Measurements from ENCODE around the gene TBX10.
"Not testable (repeated sequence)": the region's sequence is repeated elsewhere in the genome, so short reads cannot be mapped to it uniquely, and the experiment has no call there.

TBX10 gene

DNA sequence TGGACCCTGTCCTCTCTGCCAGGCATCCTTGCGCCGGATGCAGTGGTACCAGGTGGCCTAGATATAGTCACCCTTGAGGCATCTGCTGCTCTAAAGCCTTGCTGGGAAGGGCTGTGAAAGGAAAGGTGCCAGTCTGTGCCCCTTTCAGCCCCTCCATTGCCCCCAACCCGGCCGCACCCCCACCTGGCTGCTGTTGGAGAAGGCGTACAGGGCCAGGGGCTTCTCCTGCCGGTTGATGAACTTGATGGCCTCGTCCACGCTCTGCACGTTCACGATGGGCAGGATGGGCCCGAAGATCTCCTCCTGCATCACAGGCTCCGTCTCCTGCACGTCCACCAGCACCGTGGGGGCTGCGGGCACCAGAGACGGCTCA is 24.6 kb upstream of the TBX10 start:
- DNase-seq, result no peak

DNA sequence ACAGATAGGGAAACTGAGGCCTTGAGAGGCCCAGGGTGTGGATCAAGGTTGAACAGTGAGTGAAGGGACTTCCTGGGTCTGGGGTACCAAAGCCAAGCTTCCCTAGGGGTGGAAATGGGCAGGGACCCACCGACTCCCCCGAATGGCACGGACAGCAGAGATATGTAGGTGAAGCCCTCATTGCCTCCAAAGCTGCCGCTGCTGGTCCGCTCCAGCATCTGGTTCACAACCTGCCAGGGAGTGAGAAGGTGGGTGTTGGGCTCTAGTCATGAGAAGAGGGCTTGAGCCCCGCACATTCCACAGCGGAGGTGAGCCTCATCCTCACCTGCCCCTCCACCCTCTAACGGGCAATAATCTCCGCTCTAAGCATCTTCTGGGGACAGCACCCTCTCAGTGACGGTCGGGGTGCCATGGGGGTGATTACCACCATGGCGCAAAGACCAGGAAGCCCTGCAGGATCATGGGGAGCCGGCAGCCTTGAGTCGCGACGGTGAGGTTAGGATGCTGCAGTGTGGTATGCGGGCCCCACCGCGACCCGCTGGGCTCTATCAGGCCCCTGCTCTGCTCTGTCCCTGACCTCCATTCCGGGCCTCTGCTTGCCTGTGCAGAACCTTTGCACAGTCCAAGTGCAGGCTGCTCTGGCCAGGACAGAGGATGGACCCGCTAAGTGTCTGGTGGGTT is 24.1 kb upstream of the TBX10 start:
- DNase-seq, result no peak

DNA sequence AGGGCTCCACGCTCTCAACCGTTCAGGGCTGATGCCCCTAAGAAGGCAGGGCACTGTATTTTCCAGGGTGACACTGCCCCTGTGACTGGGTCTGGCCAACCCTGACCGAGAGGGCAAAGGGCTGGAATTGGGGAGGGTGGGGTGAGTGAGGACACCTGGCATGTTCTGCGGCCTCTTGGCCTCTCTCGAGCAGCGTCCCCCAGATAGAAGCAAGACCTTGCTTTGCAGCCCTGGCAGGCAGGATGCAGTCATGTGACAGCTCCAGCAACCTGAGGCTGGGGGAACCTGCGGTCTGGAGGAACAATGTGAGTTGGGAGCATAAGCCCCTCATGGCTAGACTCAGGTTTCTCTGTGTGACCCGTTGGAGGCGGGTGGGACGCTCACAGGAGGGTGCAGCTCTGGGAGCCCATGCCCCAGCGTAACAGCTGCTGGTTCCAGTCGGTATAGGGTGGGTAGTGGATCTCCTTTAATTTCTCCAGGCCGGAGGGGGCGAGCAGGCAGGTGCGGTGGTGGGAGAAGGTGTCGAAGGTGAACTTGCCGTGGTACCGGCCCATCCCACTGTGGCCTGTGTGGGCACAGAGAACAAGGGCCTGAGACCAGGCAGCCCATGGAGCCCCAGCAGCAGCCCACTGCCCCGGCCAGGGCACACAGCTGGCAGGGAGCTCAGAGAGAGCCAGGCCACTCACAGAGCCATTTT is 23.4 kb upstream of the TBX10 start:
- no peak for DNase-seq

DNA sequence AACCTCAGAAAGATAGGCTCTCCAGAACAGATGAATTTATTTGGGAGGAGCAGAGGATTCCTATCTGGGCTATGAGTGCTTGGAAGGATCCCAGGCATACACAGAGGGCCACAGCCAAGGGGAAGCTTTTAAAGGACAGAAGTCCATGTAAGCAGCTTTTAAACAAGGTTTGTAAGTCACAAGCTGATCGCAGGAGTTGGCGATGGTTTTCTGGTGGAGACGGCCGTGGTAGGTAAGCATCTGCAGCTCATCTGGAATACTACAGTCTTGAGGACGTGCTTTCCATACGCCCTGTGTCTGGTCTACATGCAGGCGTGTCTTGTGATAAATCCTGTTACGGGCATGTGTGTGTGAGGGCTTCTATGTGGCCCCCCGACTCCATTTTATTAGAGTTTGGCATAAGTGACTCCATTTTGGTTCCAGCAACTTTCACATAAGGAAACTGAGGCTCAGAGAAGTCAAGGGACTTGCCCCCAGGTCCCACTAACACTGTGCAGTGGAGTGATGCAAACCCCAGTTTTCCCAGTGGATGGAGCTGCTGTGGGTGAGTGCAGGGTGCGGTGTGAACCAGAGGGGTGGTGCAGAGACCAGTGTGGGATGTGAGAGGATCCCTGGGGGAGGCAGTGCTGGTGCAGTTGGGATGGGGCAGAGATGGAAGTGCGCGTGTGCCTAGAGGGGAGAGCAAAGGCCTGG is 22.7 kb upstream of the TBX10 start:
- DNase-seq, result no peak

DNA sequence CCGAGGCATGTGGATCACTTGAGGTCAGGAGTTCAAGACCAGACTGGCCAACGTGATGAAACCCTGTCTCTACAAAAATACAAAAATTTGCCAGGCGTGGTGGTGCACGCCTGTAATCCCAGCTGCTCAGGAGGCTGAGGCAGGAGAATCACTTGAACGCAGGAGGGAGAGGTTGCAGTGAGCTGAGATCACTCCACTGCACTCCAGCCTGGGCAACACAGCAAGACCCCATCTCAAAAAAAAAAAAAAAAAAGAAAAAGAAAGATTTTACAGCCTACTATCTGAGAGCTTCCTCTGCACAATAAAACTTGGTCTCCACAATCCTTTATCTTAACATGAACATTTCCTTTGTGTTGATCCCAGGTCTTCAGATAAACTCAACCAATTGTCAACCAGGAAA is 21.2 kb upstream of the TBX10 start:
- not testable (repeated sequence) for DNase-seq

DNA sequence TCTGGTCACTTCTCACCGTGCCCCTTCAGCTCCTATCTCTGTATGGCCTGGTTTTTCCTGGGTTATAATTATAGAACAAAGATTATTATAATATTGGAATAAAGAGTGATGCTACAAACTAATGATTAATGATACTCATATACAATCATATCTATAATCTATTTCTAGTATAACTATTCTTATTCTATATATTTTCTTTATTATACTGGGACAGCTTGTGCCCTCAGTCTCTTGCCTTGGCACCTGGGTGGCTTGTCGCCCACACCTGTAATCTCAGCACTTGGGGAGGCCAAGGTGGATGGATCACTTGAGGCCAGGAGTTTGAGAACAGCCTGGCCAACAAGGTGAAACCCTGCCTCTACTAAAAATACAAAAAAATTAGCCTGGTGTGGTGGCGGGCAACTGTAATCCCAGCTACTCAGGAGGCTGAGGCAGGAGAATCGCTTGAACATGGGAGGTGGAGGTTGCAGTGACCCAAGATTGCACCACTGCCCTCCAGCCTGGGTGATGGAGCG is 20.1 kb upstream of the TBX10 start:
- not testable (repeated sequence) for DNase-seq

DNA sequence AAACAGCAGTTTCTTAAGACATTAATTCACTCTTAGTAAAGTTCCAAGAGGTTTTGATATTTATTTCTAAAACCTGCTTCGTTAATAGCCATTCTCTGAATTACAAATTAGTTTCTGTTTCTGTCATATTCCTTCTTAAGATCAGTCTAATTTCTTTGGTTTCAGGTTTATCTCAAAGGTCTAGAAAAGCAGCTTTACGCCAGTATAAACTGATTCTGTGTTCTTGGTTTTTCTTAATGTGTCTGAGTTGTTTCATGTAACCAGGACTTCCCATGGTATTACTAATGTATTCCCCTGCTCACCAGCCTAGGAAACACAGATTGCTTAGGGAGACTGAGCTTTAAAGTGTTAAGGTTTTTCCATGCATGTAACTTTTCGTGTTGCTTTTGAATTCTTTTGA is 17.7 kb upstream of the TBX10 start:
- DNase-seq, result no peak

DNA sequence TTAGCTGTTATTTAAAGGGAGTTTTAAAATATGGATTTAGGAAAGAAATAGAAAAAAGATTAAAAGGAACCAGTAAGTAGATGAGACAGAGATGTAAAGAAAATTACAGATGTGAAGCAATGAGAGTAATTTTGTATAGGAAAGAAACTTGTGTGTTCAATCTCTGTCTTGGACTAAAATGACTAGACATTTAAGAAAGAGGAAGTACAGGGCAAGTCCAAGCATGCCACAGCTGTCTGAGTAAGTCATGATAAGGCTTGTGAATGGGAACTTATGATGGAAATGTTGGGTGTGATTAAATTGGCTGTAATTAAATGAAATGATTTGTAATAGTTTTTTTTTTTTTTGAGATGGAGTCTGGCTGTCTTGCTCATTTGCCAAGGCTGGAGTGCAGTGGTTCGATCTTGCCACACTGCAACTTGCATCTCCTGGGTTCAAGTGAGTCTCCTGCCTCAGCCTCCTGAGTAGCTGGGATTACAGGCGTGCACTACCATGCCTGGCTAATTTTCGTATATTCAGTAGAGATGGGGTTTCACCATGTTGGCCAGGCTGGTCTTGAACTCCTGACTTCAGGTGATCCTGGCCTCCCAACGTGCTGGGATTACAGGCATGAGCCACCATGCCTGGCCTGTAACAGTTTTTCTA is 16.8 kb upstream of the TBX10 start:
- no peak for DNase-seq

DNA sequence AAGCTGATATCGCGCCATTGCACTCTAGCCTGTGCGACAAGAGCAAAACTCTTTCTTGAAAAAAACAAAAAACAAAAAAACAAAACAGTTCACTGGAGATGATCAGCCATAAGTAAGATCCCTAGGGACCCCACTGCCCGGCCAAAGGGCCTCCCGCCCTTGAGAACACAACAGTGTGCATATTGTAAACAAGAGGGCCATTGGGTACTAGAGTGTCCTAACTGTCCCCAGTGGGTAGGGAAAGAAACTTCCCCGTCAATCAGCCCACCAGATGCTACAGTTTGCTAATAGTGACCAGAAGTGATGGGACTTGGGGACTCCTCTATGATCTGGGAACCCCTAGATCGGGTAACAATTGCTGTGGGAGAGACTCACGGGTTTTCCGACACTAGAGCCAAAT is 14.7 kb upstream of the TBX10 start:
- DNase-seq, result no peak

DNA sequence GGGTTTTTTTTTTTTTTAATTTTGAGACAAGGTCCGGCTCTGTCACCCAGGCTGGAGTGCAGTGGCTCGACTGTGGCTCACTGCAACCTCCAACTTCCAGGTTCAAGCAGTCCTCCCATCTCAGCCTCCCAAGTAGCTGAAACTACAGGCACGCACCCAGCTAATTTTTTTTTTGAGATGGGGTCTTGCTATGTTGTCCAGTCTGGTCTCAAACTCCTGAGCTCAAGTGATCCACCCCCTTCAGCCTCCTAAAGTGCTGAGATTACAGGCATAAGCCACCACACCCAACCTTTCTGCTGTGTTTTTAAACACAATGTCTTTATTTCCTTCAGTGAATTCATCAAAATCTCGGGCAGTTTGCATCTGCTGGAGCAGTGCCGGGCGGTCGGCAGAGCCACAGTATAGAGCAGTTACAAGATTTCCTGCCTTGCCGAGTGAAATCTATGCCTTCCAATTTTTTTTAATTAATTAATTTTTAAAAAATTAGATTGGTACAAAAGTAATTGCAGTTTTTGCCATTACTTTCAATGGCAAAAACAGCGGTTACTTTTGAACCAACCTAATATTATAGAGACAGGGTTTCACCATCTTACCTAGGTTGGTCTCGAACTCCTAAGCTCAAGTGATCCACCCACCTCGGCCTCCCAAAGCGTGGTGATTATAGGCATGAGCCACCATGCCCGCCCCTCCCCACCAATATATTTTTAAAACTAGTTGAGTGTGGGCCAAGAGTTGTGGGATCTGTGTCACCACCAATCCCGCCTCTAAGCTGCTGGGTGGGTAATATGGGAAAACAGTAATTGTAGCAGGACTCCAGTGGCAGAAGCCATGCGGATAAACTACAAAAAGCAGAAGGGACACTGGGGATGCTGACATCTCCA is 13.6 kb upstream of the TBX10 start:
- DNase-seq, result no peak

DNA sequence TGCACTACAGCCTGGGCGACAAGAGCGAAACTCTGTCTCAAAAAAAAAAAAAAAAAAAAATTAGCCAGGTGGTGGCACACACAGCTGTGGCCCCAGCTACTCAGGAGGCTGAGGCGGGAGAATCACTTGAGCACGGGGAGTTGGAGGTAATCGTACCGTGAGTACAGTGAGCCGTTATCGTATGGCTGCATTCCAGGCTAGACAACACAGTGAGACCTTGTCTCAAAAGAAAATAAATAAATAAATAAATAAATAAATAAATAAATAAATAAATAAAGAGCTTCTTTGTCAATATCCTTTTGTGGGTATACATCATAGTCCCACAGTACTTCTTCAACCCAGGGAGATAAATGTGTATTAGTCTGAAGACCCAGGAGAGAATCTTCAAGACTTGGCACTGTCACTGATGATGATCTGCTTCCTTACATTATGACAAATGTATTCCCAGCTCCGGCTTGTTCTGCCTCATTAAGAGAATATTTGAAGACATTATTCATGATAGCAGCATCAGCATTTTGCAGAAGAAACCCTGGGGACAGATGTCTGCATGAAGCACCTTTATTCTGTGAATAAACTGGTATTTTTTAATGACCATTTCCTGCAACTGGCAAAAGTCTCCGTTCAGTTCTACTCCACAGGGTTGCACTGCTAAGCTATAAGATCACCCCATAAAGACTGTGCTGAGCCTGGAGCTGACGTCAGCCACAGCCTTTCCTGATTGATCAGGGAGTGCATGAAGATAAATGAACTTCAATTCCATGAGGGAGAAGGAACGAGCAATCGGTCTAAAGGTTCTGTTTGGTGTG is 12.6 kb upstream of the TBX10 start:
- DNase-seq, result no peak

DNA sequence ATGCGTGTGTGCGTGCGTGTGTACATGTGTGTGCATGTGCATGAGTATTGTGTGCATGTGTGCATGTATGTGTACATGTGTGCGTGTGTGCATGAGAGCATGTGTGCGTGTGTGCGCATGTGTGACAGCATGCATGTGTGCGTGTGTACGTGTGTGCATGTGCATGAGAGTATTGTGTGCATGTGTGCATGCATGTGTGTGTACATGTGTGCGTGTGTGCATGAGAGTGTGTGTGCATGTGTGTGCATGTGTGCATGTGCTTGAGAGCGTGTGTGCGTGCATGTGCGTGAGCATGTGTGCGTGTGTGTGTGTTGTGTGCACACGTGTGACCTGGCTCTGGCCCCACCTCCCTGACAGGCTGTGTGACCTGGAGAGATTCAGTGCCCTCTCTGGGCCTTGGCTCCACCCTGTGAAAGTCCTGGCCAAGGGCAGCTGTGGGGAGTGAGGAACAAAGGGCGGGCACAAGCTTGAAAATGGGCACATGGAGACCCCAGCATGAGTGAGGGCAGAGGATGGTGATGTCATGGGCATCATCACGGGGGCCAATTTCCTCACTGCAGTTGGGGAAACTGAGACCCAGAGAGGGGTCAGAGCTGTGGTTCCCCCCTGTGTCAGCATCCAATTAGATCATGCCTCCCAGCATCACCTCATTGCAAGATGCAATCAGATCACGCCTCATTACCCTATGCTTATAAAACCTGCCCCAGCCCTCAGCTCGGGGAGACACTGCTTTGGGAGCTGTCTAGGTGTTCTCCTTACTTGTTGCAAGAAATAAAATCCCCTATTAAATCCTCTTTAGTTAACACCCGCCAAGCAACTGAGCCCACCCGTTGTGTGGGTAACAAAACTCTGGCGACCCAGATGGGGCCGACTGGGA is 10.3 kb upstream of the TBX10 start:
- no peak for DNase-seq

DNA sequence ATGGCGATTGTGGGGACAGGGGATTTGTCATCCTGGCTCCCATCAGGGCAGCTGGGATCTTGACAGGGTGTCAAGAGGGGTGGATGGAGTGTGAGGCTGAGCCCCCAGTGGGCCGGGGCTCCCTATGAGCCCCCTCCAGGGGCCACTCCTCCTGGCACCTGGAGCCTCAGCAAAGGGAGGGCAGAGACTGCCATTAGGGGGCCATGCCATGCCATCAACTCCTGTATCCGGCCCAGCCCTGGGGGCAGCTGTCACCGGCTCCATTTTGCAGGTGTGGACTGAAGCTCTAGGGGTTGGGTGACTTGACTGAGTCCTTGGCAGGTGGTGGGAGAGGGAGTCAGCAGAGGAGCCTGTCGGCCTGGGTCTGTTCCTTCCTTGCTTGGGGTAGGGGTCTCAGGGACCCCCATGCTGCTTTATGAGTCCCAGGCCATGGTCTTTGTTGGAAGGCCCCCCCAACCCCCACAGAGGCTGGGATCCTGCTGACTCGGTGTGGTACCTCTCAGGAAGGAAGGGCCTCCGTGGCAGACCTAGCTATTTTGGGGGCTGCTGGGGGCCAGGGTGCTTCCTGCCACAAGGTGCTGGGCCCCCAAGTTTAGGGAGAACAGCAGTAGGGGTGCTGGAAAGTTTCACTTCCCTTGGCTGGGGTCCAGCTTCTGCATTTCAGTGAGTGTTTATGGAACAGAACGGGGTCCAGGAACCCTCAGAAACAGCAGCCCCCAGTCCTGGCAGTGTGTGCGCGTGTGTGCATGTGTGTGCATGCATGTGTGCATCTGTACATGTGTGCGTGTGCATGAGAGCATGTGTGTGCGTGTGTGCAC is 9.4 kb upstream of the TBX10 start:
- no peak for DNase-seq

DNA sequence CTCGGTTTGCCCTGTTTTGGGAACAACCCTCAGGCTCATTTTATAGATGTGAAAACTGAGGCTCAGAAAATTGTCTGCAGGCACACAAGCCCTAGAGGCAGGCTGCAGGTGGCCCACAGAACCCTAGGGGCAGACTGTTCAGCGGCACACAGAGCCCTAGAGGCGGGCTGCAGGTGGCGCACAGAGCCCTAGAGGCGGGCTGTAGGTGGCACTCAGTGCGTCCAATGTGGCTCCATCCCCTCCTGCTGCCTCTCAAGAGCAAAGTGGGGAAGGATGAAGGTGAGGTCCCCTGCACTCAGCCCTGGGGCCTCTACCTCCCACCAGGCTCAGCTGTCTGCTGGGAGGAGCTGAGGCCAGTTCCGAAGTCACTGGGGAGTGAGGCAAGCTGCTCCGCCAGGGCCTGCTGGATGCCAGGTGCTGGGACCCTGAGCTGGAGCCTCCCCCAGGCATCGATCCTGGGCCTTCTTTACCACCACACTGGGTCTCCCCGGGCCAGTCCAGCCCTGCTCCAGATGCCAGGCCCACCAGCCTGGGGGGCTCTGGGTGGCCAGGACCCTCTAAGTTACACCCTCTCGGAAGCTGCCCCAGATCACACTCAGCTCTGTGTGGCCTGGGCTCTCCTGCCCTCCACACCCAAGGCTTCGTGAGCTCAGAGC is 8.7 kb upstream of the TBX10 start:
- peak; percentile 32 to 39 for DNase-seq

DNA sequence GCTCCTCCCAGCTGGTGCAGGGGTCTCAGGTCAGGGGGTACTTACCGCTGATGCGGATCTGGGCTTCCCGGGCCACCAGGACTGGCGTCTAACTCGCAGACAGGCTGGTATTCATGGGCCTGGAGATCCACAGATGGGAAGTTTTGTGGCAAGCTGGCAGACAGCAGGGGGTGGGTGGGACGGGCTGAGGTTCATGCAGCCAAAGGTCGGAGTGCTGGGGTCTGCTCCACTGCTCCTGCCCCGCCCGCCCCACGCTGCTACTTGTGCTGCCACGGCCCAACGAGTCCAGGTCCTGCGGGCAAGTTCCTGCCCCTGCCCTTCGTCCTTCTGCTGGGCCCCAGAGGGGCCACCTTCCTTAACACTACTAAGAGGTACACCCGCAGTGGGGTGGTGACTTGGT is 7.9 kb upstream of the TBX10 start:
- no peak for DNase-seq

DNA sequence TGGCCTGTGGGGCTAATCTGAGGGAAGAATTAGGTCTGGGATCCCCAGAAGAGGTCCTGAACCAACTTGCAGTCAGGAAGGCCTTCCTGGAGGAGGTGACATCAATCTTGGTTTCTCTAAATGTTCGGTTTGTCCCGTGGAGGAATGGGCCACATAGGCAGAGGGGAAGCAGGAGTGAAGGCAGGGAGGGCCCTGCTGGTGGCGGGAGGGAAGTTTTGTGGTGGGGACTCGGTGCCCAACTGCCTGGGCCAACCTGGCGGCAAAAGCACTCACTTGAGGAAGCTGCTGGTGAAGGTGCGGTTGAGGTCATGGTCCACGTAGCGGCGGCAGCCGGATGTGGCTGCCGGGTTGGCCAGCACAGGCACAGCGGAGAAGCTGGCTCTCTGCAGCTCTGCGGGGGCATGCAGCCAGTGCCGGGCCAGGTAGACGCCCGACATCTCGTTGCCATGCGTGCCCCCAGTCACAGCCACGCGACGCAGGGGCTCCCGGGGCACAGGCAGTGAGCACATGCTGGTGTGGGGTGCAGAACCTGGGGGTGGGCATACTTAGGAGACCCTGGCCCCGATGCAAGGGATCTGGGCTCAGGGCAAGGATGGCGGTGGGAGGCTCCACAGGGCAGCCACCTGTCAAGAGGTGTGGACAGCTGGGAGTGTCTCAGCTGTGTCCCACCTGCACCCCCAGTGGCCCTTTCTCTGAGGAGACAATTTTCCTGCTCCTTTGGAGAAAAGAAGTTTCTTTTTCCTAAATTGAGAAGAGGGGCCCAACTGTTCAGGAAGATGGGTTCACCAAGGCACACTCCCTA is 7.2 kb upstream of the TBX10 start:
- no peak for DNase-seq

DNA sequence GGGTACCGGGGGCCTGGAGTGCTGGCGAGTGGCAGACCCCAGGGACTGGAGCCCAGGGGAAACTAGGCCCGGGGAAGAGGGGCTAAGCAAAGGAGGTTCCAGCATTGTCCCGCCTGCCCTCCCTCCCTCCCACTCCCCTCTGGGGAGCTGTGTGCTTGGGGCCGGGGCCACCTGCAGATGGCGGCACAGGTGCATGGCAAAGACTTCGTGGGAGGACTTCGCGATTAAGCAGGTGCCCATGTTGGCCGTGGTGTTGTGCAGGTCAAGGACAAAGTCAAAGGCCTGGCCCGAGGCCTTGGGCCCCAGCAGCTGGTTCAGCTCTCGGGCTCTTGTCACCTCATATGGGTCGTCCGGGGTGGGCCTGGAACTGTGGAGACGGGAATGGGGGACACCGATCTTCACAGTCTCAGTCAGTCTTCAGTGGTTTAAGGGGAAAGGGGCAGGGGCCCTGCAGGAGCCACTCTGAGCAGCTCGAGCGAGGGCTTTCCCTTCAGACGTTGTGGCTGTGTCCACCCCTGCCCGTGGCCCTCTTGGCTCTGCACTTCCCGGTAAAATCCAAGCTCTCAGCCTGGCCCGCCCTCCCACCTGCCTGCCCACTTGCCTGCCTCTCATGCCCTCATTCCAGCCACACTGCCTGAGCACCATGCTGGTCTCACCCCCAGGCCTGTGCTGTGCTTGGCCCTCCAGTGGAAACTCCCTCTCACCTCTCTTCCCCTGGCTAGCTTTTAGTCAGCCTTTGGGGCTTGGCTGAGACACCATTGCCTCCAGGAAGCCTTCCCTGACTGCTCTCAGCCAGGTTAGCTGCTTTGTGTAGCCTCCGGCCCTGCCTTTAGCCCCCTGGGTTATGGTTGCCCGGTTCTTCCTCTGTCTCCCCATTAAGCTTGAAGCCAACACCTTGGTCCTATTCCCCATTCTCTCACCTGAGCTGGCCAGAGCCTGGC is 6.2 kb upstream of the TBX10 start:
- no peak for DNase-seq
